ENCODE measurements around the gene SUGCT.

SUGCT gene

GRCh38 chr7:40723829-40724228, 589.0 kb downstream of the SUGCT start:
- DNase-seq (ENCODE audit: insufficient read length, low spot score), result no peak
- TF ChIP-seq PAX5 (IDR thresholded peaks at IDR 0.05; ENCODE audit: insufficient read depth, low read length, severe bottlenecking) (no peak), POU2F2 (IDR thresholded peaks at IDR 0.05; ENCODE audit: low read depth, low read length) (no peak), SPI1 (IDR thresholded peaks at IDR 0.05; ENCODE audit: low read depth, low read length) (no peak), POLR2A (IDR thresholded peaks at IDR 0.05; ENCODE audit: low read depth, low read length) (no peak), POLR2AphosphoS5 (IDR thresholded peaks at IDR 0.05; ENCODE audit: low read depth, low read length) (no peak), TAF1 (IDR thresholded peaks at IDR 0.05; ENCODE audit: low read depth, low read length) (no peak)
- FAIRE-seq, result no peak

DNA sequence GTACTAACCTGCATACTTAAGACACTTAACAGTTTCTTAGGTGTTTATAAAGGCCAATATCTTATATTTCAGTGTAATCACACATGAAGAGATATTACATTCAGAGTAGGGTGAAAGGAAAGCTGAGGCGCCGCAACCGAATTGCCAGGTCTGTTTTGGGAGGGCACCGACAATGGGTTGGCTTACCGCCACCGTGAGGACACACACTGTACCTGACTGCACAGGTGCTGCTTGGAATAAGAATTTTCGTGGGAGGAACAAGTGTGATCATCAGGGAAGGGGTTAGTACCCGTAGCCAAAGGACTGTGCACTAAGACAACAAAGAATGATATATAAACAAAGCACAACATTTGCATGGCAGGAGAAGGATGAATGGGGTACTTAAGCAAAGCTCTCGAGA, 591.8 kb downstream of the SUGCT start:
- TF ChIP-seq SPI1 (IDR thresholded peaks at IDR 0.05; ENCODE audit: low read depth, low read length) (no peak), PAX5 (IDR thresholded peaks at IDR 0.05; ENCODE audit: insufficient read depth, low read length, severe bottlenecking) (no peak), POU2F2 (IDR thresholded peaks at IDR 0.05; ENCODE audit: low read depth, low read length) (no peak)
- DNase-seq (ENCODE audit: insufficient read length, low spot score), result no peak

GRCh38 chr7:40733114-40733513, 598.3 kb downstream of the SUGCT start:
- FAIRE-seq, result no peak
- DNase-seq (ENCODE audit: insufficient read length, low spot score), result no peak
- TF ChIP-seq TAF1 (IDR thresholded peaks at IDR 0.05; ENCODE audit: low read depth, low read length) (no peak), SPI1 (IDR thresholded peaks at IDR 0.05; ENCODE audit: low read depth, low read length) (no peak), PAX5 (IDR thresholded peaks at IDR 0.05; ENCODE audit: insufficient read depth, low read length, severe bottlenecking) (no peak), POLR2A (IDR thresholded peaks at IDR 0.05; ENCODE audit: low read depth, low read length) (no peak), POU2F2 (IDR thresholded peaks at IDR 0.05; ENCODE audit: low read depth, low read length) (no peak), POLR2AphosphoS5 (IDR thresholded peaks at IDR 0.05; ENCODE audit: low read depth, low read length) (no peak)

More for the DNA sequence above, 591.8 kb downstream of the SUGCT start:
- no peak for FAIRE-seq

GRCh38 chr7:40733578-40733977, 598.8 kb downstream of the SUGCT start:
- FAIRE-seq (no peak), DNase-seq (ENCODE audit: insufficient read length, low spot score) (no peak)
- TF ChIP-seq POLR2AphosphoS5 (IDR thresholded peaks at IDR 0.05; ENCODE audit: low read depth, low read length) (no peak), POLR2A (IDR thresholded peaks at IDR 0.05; ENCODE audit: low read depth, low read length) (no peak), POU2F2 (IDR thresholded peaks at IDR 0.05; ENCODE audit: low read depth, low read length) (no peak), SPI1 (IDR thresholded peaks at IDR 0.05; ENCODE audit: low read depth, low read length) (no peak), PAX5 (IDR thresholded peaks at IDR 0.05; ENCODE audit: insufficient read depth, low read length, severe bottlenecking) (no peak), TAF1 (IDR thresholded peaks at IDR 0.05; ENCODE audit: low read depth, low read length) (no peak)

- FAIRE-seq (no peak), DNase-seq (ENCODE audit: insufficient read length, low spot score) (no peak)
- no peak for TF ChIP-seq SPI1 (IDR thresholded peaks at IDR 0.05; ENCODE audit: low read depth, low read length)
- TF ChIP-seq POU2F2 (IDR thresholded peaks at IDR 0.05; ENCODE audit: low read depth, low read length), result no peak
- TF ChIP-seq PAX5 (IDR thresholded peaks at IDR 0.05; ENCODE audit: insufficient read depth, low read length, severe bottlenecking), result no peak
- TF ChIP-seq TAF1 (IDR thresholded peaks at IDR 0.05; ENCODE audit: low read depth, low read length), result no peak
- TF ChIP-seq POLR2A (IDR thresholded peaks at IDR 0.05; ENCODE audit: low read depth, low read length), result no peak
- TF ChIP-seq POLR2AphosphoS5 (IDR thresholded peaks at IDR 0.05; ENCODE audit: low read depth, low read length), result no peak
These were observed 604.5 kb downstream of the SUGCT start for GRCh38 chr7:40739257-40739656.

DNA sequence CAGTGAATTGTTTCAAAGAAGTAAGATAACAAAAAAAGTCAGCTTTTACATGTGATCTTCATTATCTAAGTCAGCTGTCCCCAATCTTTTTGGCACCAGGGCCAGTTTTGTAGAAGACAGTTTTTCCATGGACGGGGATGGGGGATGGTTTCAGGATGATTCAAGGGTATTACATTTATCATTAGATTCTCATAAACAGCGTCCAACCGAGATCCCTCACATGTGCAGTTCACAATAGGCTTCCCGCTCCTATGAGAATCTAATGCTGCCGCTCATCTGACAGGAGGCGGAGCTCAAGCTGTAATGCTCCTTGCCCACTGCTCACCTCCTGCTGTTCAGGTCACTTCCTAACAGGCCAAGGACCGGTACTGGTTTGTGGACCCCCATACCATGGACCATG, 607.5 kb downstream of the SUGCT start:
- TF ChIP-seq POU2F2 (IDR thresholded peaks at IDR 0.05; ENCODE audit: low read depth, low read length) (no peak), TAF1 (IDR thresholded peaks at IDR 0.05; ENCODE audit: low read depth, low read length) (no peak), POLR2AphosphoS5 (IDR thresholded peaks at IDR 0.05; ENCODE audit: low read depth, low read length) (no peak), PAX5 (IDR thresholded peaks at IDR 0.05; ENCODE audit: insufficient read depth, low read length, severe bottlenecking) (no peak), POLR2A (IDR thresholded peaks at IDR 0.05; ENCODE audit: low read depth, low read length) (no peak)
- DNase-seq (ENCODE audit: insufficient read length, low spot score) (no peak), FAIRE-seq (no peak)

DNA sequence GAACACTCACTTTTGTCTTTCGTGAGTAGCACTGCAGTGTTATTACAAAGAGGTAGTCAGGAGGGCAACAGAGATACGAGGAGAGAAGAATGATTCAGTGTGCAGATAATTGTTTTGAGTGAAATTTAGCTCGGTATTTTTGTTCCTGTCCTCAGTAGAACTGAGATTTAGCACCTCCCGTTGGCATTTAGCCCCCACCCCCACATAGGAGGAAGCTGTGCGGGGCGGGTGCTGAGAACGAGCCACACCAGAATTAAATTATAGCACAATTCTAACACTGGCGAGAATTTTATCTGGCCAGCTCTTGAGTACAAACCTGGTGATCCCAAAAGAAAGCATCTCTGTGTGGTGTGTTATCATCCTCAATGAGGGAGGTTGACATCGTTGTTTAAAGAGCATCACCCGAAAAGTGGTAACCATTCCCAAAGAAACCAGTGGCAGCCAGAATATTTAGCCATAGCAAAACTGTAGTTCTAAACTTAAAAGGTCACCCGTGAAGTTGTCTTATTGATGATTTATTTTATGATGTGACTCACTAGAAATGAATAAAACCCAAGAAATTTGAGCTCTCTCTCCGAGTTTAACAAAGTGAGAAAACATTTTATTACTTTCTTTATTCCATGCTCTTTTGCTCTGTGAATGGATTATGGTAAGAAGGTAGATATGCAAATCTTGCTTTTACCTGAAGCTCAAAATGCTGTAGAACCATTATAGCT, 612.2 kb downstream of the SUGCT start:
- no peak for TF ChIP-seq SPI1 (IDR thresholded peaks at IDR 0.05; ENCODE audit: low read depth, low read length)
- no peak for TF ChIP-seq POLR2AphosphoS5 (IDR thresholded peaks at IDR 0.05; ENCODE audit: low read depth, low read length)
- no peak for TF ChIP-seq TAF1 (IDR thresholded peaks at IDR 0.05; ENCODE audit: low read depth, low read length)
- TF ChIP-seq PAX5 (IDR thresholded peaks at IDR 0.05; ENCODE audit: insufficient read depth, low read length, severe bottlenecking), result no peak
- FAIRE-seq (no peak), DNase-seq (ENCODE audit: insufficient read length, low spot score) (no peak)

DNA sequence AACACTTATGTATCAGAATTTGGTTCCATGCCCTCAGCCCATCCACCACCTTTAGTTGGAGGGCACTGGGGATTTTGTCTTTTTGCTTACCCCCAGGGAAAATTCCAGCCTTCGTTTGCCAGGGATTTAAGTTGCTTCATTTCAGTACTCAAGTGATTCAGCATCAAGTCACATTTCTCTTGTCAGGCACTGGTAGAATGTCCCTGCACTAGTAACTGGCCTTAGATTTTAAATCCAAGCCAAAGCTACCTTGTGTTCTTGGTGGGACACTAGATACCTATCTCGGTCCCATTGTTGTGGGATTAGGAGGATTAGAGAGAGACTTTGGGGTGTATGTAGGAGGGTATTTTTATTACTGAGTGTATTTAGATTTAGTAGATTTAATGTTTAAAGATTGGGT, 613.1 kb downstream of the SUGCT start:
- TF ChIP-seq POU2F2 (IDR thresholded peaks at IDR 0.05; ENCODE audit: low read depth, low read length), result no peak
- no peak for TF ChIP-seq PAX5 (IDR thresholded peaks at IDR 0.05; ENCODE audit: insufficient read depth, low read length, severe bottlenecking)
- TF ChIP-seq TAF1 (IDR thresholded peaks at IDR 0.05; ENCODE audit: low read depth, low read length), result no peak
- no peak for TF ChIP-seq POLR2AphosphoS5 (IDR thresholded peaks at IDR 0.05; ENCODE audit: low read depth, low read length)
- TF ChIP-seq SPI1 (IDR thresholded peaks at IDR 0.05; ENCODE audit: low read depth, low read length), result no peak
- TF ChIP-seq POLR2A (IDR thresholded peaks at IDR 0.05; ENCODE audit: low read depth, low read length), result no peak
- no peak for FAIRE-seq
- no peak for DNase-seq (ENCODE audit: insufficient read length, low spot score)

- DNase-seq (ENCODE audit: insufficient read length, low spot score), result no peak
- no peak for FAIRE-seq
- TF ChIP-seq POLR2A (IDR thresholded peaks at IDR 0.05; ENCODE audit: low read depth, low read length), result no peak
These were observed 615.1 kb downstream of the SUGCT start for GRCh38 chr7:40749877-40750276.

- FAIRE-seq (no peak), DNase-seq (ENCODE audit: insufficient read length, low spot score) (no peak)
- TF ChIP-seq POLR2A (IDR thresholded peaks at IDR 0.05; ENCODE audit: low read depth, low read length) (no peak), PAX5 (IDR thresholded peaks at IDR 0.05; ENCODE audit: insufficient read depth, low read length, severe bottlenecking) (no peak), SPI1 (IDR thresholded peaks at IDR 0.05; ENCODE audit: low read depth, low read length) (no peak), POU2F2 (IDR thresholded peaks at IDR 0.05; ENCODE audit: low read depth, low read length) (no peak), POLR2AphosphoS5 (IDR thresholded peaks at IDR 0.05; ENCODE audit: low read depth, low read length) (no peak), TAF1 (IDR thresholded peaks at IDR 0.05; ENCODE audit: low read depth, low read length) (no peak)
These were observed 618.6 kb downstream of the SUGCT start for GRCh38 chr7:40753455-40753854.
